GM18505 (cell line): ENCODE results near the gene EEF1G.

ENCODE experiments used
- ATAC-seq: cut with Tn5 transposase; IDR thresholded peaks from one replicate; pipeline ENCODE4 v1.9.1; 2021; ENCODE audit not compliant: unreplicated experiment
- POLR2A ChIP-seq: IDR thresholded peaks from 4 replicates; pipeline ENCODE4 v1.6.1; 2011; ENCODE audit warnings: borderline replicate concordance; ENCODE audit not compliant: insufficient read depth, insufficient read length; ENCODE audit errors: extremely low read depth

Gene EEF1G

GRCh38 chr11:62512961-62513360 is 60.7 kb downstream of the EEF1G start:
- TF ChIP-seq POLR2A, result no peak
- ATAC-seq, result no peak
